ENCODE measurements around the gene SORBS2. TPM values are rescaled to one million over a fixed set of nuclear protein-coding genes. Genes with fewer than 3 reads are reported as not detected.
"Not testable (repeated sequence)": the region's sequence is repeated elsewhere in the genome, so short reads cannot be mapped to it uniquely, and the experiment has no call there.

SORBS2 gene
- total RNA-seq (ENCODE audit: low replicate concordance) = 22.6 and 43.2 TPM in 2 replicates
- long read RNA-seq, partial matches to known transcripts = 10 of 38 reads
- long read RNA-seq, other reads (novel, unspliced or antisense) = 26 of 38 reads

DNA sequence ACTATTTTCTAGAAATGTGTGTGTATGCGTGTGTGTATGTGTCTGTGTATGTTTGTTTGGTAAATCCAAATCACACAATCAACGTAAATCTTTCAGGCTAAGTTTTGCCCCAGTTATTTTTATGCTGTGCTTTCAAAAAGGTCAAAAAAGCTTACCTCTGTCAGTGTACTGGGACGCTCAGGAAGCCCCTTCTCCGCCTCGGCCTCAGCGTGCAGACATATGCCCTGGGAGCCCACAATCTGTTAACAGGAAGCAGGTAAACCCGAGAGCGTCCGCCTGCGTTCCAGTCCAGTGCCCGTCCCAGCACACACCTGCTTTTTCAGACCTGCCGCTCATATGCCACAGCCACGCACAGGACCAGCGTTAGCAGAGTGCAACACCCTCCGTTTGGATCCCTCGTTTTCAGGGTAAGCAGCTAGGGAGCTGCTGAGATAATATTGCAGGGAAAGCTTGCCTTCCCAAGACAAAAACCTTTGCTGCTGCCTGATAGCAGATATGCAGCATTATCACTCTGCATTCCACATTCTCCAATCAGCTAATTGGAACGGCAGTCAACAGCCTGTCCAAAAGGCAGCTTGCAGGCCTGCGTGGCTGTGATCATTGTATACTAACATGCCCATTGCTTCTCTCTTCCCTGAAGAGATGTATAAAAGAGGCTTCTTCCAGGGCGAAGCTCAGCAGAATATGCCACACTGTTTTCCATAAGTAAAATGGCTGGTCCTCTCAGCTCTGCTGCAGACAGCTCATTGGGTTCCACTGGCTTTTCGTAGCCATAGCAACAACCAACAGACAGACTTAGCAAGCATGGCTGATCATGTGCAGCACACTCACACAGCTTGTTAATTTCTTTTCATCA lies at the start of gene SORBS2:
Gene SORBS2, minus strand, starts transcription at position 686 of the 856 bp plus-strand sequence. CDS start 121,623 bp downstream, outside the sequence.
- TF ChIP-seq, protein P1, sequence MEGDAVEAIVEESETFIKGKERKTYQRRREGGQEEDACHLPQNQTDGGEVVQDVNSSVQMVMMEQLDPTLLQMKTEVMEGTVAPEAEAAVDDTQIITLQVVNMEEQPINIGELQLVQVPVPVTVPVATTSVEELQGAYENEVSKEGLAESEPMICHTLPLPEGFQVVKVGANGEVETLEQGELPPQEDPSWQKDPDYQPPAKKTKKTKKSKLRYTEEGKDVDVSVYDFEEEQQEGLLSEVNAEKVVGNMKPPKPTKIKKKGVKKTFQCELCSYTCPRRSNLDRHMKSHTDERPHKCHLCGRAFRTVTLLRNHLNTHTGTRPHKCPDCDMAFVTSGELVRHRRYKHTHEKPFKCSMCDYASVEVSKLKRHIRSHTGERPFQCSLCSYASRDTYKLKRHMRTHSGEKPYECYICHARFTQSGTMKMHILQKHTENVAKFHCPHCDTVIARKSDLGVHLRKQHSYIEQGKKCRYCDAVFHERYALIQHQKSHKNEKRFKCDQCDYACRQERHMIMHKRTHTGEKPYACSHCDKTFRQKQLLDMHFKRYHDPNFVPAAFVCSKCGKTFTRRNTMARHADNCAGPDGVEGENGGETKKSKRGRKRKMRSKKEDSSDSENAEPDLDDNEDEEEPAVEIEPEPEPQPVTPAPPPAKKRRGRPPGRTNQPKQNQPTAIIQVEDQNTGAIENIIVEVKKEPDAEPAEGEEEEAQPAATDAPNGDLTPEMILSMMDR (conservative IDR thresholded peaks at IDR 0.05) = no peak
- Mint-ChIP-seq H3K36me3 (no peaks in the 10 kb centered on the region), H3K4me3 (peak within 1 kb of the TSS; percentile 93), H3K4me1 (ENCODE audit: unreplicated experiment) (peaks cover 56% of the 10 kb centered on the region), H3K27me3 (peaks cover 11% of the 10 kb centered on the region), H3K9me3 (no peaks in the 10 kb centered on the region), H3K27ac (peak within 1 kb of the TSS; percentile 91)
- no peak for DNase-seq (ENCODE audit: extremely low spot score, unreplicated experiment)

- Mint-ChIP-seq H3K9me3 (peaks cover 12% of the 10 kb centered on the region), H3K27me3 (no peaks in the 10 kb centered on the region), H3K36me3 (peaks cover 8% of the 10 kb centered on the region), H3K4me1 (ENCODE audit: unreplicated experiment) (no peaks in the 10 kb centered on the region), H3K4me3 (no peak overlapping the region), H3K27ac (no peak overlapping the region)
- no peak for DNase-seq (ENCODE audit: extremely low spot score, unreplicated experiment)
- TF ChIP-seq, protein P1 (conservative IDR thresholded peaks at IDR 0.05) = no peak
Measured at GRCh38 chr4:185859111-185859510, 47.1 kb upstream of the SORBS2 start.

DNA sequence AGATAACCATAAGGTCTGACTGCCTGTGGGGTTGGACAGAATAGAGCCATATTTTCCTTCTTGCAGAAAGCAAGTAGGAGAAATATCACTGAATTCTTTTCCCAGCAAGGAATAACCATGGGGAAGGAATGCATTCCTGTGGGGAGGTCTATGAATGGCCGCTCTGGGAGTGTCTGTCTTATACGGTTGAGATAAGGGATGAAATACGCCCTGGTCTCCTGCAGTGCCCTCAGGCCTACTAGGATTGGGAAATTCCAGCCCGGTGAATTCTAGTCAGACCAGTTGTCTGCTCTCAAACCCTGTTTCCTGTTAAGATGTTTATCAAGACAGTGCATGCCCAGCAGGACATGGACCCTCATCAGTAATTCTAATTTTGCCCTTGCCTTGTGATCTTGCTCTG lies 45.6 kb upstream of the SORBS2 start:
- not testable (repeated sequence) for H3K4me3 Mint-ChIP-seq; DNase-seq (ENCODE audit: extremely low spot score, unreplicated experiment); H3K27me3 Mint-ChIP-seq; H3K4me1 Mint-ChIP-seq (ENCODE audit: unreplicated experiment); H3K27ac Mint-ChIP-seq
- Mint-ChIP-seq H3K36me3 (peaks cover 12% of the 10 kb centered on the region), H3K9me3 (peaks cover 16% of the 10 kb centered on the region)

GRCh38 chr4:185853841-185854240 lies 41.8 kb upstream of the SORBS2 start:
- TF ChIP-seq, protein P1 (conservative IDR thresholded peaks at IDR 0.05) = no peak
- peak overlapping the region; percentile 34 for H3K4me3 Mint-ChIP-seq
- H3K36me3 Mint-ChIP-seq = peaks cover 7% of the 10 kb centered on the region
- H3K27ac Mint-ChIP-seq = peak overlapping the region; percentile 88
- peaks cover 31% of the 10 kb centered on the region for H3K9me3 Mint-ChIP-seq
- peaks cover 6% of the 10 kb centered on the region for H3K4me1 Mint-ChIP-seq (ENCODE audit: unreplicated experiment)
- H3K27me3 Mint-ChIP-seq = peaks cover 3% of the 10 kb centered on the region
- DNase-seq (ENCODE audit: extremely low spot score, unreplicated experiment) = no peak

GRCh38 chr4:185852961-185853360 lies 41.0 kb upstream of the SORBS2 start:
- Mint-ChIP-seq H3K27ac (no peak overlapping the region), H3K27me3 (peaks cover 3% of the 10 kb centered on the region), H3K4me1 (ENCODE audit: unreplicated experiment) (peaks cover 6% of the 10 kb centered on the region), H3K9me3 (peaks cover 25% of the 10 kb centered on the region), H3K4me3 (no peak overlapping the region), H3K36me3 (peaks cover 6% of the 10 kb centered on the region)
- TF ChIP-seq, protein P1 (conservative IDR thresholded peaks at IDR 0.05) = no peak
- no peak for DNase-seq (ENCODE audit: extremely low spot score, unreplicated experiment)

All from type B pancreatic cell (in vitro differentiated cells).